ENCODE results near the gene AKAIN1. TPM values are rescaled to one million over a fixed set of nuclear protein-coding genes. Genes with fewer than 3 reads are reported as not detected.

Gene AKAIN1
- total and polyA plus RNA-seq, 10 of the 15 experiments (the other 5 are each of a cell fraction or from before 2014, with no cell fraction given): not detected

- no peak overlapping the region for H3K9ac ChIP-seq (ENCODE audit: control insufficient read depth, insufficient read depth, low read length)
- ChIA-PET POLR2A (no interaction called here), SMC1A (ENCODE audit: uncharacterized antibody, unreplicated experiment) (no interaction called here), RAD21 (ENCODE audit: unreplicated experiment) (no interaction called here), CTCF (no interaction called here)
- H3K27ac ChIP-seq (ENCODE audit: control insufficient read depth, insufficient read depth): no peak overlapping the region
- DNase-seq (ENCODE audit: low read depth, low spot score) (no peak), ATAC-seq (no peak), FAIRE-seq (no peak)
- no peaks in the 10 kb centered on the region for H3K79me2 ChIP-seq (ENCODE audit: control insufficient read depth, insufficient read depth, low read length)
- H3K4me2 ChIP-seq (ENCODE audit: control insufficient read depth, insufficient read depth): no peak overlapping the region
- 7% methylated on average over 4 of the region's 4 CpGs for WGBS (ENCODE audit: insufficient coverage, insufficient replicate concordance, low lambda C conversion rate, missing lambda C conversion rate)
- no peak overlapping the region for H3K4me3 ChIP-seq
- intact Hi-C loops (cut with micrococcal nuclease; ENCODE audit: unreplicated experiment) (no loop called here), in situ Hi-C loops (cut with MboI) (no loop called here)
- H3K36me3 ChIP-seq (ENCODE audit: control insufficient read depth in 2 of 2, insufficient read depth in 2 of 2, low read length in 1 of 2): no peaks in the 10 kb centered on the region
- no peaks in the 10 kb centered on the region for H3K4me1 ChIP-seq (ENCODE audit: control insufficient read depth, insufficient read depth, low read length)
- H3K27me3 ChIP-seq (replicated peaks in 1 of 2; ENCODE audit: control insufficient read depth in 2 of 2, insufficient read depth in 2 of 2, low read length in 1 of 2): no peaks in the 10 kb centered on the region; a peak in 2 of 4 replicates
- no TSS peak for BruUV-seq (replicated peaks)
- H2AFZ ChIP-seq (ENCODE audit: control insufficient read depth, low read depth, low read length): no peak overlapping the region
- no peaks in the 10 kb centered on the region for H3K9me3 ChIP-seq (replicated peaks; ENCODE audit: control insufficient read depth, insufficient read depth, low read length)
- TF ChIP-seq IRF3 (IDR thresholded peaks at IDR 0.05): no peak
- TF ChIP-seq MLLT1 (IDR thresholded peaks at IDR 0.05): no peak
- TF ChIP-seq SIX5 (IDR thresholded peaks at IDR 0.05; ENCODE audit: low read depth, low read length, severe bottlenecking): no peak
- TF ChIP-seq SMC3 (IDR thresholded peaks at IDR 0.05; ENCODE audit: borderline replicate concordance, low read length): no peak
- TF ChIP-seq MEF2B (IDR thresholded peaks at IDR 0.05; ENCODE audit: partially characterized antibody, poor library complexity, severe bottlenecking): no peak
- TF ChIP-seq RELA (IDR thresholded peaks at IDR 0.05; ENCODE audit: borderline replicate concordance, partially characterized antibody): no peak
- no peak for TF ChIP-seq ZZZ3 (IDR thresholded peaks at IDR 0.05; ENCODE audit: control insufficient read depth, insufficient read length, low read depth)
- TF ChIP-seq EZH2 (IDR thresholded peaks at IDR 0.05; ENCODE audit: borderline replicate concordance, control insufficient read depth, low read depth, low read length): no peak
- no peak for TF ChIP-seq CEBPZ (IDR thresholded peaks at IDR 0.05; ENCODE audit: low read depth, low read length)
- no peak for TF ChIP-seq SUZ12 (IDR thresholded peaks at IDR 0.05; ENCODE audit: unreplicated experiment)
- no peak for TF ChIP-seq BACH1 (IDR thresholded peaks at IDR 0.05; ENCODE audit: borderline replicate concordance)
- no peak for TF ChIP-seq GATAD2B (conservative IDR thresholded peaks at IDR 0.05; ENCODE audit: low read depth)
- TF ChIP-seq ATF3 (IDR thresholded peaks at IDR 0.05; ENCODE audit: borderline replicate concordance, extremely low read depth, low read depth, low read length): no peak
- no peak for TF ChIP-seq STAT3 (IDR thresholded peaks at IDR 0.05; ENCODE audit: low read depth, low read length)
- H4K20me1 ChIP-seq (ENCODE audit: control insufficient read depth, insufficient read depth): no peaks in the 10 kb centered on the region
Observed at GRCh38 chr18:5146093-5146492, 51.0 kb downstream of the AKAIN1 start.

Measured in GM12878 (cell line).